ENCODE data around the gene TSHZ1. TPM values are rescaled to one million over a fixed set of nuclear protein-coding genes. Genes with fewer than 3 reads are reported as not detected.
"Not testable (repeated sequence)": the region's sequence is repeated elsewhere in the genome, so short reads cannot be mapped to it uniquely, and the experiment has no call there.

The TSHZ1 gene
- total RNA-seq, 1 donor from 2014 or later = 33.5 TPM

DNA sequence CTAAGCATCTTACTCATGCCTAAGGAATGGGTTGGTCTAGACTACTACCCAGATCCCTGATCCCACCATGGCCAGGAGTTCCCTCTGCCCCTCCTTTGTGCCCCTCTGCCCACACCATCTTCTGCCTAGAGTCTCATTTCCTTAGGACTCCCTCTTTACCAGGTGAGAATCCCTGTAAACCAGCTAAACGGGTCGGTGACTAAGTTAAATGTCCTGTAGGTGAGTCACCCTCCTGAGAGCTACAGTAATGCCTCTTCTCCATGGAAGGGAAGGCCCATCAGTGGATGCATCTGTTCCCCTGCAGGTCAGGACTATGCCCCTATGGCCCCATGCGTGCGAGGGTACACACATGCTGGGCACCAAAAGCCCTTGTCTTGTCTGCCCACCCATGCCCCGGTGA, 27.1 kb upstream of the TSHZ1 start:
- DNase-seq (ENCODE audit: extremely low read depth, low read depth, low spot score) = no peak

DNA sequence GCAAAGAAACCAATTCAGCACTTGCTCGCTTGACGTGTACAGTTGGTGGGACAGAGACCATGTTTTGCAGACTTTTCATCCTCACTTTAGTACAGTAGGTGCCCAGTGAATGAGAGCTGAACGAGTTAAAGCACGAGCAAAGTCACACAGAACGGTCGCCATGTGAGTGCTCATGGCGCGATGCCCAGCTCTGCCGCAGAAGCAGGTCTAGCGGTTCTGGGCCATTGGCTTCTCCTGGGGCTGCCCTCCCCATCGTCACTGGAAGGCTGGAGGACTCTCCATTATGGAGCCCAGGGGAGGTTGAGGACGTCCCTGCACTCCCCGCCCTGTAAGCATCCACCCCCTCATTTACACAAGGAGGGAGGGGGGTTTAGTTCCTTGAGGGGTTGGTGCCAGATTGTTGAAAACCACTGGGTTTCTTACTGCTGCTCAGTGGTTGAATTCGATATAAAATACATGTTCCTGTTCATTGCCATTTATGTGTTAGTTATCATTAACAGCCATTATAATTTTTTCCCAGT, 26.6 kb upstream of the TSHZ1 start:
- no peak for DNase-seq (ENCODE audit: extremely low read depth, low read depth, low spot score)

DNA sequence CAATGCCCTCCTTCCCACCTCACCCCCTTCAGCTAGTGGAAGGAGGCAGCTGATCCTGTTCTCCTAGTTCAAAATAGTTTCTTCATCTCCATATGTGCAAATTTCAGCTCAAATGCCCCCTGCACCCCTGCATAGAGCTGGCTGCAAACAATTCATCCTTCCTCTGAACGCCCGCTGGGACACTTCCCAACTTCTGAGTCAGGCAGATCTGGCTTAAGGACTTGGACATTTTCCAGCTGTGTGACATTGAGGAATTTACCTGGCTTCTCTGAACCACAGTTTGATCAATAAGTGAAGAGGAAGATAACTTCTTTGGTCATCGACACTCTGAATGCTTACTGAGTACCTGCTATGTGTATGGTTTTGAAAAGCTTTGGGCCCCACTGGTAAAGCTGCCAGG, 25.1 kb upstream of the TSHZ1 start:
- DNase-seq (ENCODE audit: extremely low read depth, low read depth, low spot score) = no peak

- not testable (repeated sequence) for DNase-seq (ENCODE audit: extremely low read depth, low read depth, low spot score)
Observed at GRCh38 chr18:75187702-75188101, 22.9 kb upstream of the TSHZ1 start.

DNA sequence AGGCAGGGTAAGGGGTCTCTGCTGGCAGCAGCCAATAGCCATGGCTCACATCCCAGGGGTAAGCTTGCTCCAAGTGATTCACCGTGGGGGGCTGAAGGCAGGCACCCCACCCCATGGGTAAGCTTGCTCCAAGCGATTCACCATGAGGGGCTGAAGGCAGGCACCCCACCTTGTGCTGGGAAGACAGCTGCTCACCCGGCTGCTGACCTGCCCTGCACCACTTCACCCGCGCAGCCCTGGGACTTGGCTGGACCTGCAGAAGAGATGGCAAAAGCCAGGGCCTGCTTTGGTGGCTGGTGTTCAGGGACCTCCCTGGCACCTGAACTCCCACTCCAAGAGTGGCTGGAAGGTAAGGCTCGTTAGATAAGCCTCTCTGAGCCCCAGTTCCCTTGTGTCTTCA, 20.9 kb upstream of the TSHZ1 start:
- no peak for DNase-seq (ENCODE audit: extremely low read depth, low read depth, low spot score)

GRCh38 chr18:75192899-75193298, 17.7 kb upstream of the TSHZ1 start:
- DNase-seq (ENCODE audit: extremely low read depth, low read depth, low spot score) = no peak

- DNase-seq (ENCODE audit: extremely low read depth, low read depth, low spot score) = no peak
Observed at GRCh38 chr18:75198036-75198435, 12.6 kb upstream of the TSHZ1 start.

DNA sequence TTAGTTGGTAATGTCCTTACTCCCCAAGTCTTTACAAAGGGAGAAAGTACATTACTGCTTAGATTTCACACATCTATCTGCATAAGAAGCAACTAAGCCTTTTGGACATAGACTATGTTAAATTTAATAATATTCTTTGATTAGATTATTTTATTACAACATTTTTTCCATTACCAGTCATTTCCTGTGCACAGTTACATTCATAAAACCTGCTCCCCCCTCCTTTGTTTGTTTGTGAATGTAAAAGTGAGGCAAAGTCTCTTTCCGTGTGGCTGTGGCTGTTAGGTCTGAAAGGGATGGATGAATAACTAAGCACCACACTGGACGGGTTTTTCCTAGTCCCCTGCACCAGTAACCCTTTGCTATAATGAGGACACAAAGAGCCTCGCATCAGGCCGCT, 11.3 kb upstream of the TSHZ1 start:
- no peak for DNase-seq (ENCODE audit: extremely low read depth, low read depth, low spot score)

DNA sequence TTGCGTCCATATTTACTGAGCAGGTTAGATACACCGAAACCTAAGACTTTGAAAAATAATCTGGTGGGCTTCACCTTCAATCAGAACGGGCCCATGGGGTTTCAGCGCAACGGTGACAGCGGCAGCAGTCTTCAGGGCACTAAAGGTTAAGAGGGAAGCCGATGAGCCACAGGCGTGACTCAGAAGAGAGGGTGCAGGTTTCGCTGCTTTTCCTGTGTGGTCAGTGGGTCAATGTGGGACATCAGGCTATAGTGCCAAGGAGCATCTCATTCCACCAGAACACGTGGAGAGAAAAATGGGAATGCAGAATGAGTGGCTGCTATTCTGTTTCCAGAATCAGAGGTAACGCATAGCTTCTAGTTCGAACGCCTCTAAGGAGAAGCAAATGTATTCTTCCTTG, 10.5 kb upstream of the TSHZ1 start:
- DNase-seq (ENCODE audit: extremely low read depth, low read depth, low spot score) = no peak

DNA sequence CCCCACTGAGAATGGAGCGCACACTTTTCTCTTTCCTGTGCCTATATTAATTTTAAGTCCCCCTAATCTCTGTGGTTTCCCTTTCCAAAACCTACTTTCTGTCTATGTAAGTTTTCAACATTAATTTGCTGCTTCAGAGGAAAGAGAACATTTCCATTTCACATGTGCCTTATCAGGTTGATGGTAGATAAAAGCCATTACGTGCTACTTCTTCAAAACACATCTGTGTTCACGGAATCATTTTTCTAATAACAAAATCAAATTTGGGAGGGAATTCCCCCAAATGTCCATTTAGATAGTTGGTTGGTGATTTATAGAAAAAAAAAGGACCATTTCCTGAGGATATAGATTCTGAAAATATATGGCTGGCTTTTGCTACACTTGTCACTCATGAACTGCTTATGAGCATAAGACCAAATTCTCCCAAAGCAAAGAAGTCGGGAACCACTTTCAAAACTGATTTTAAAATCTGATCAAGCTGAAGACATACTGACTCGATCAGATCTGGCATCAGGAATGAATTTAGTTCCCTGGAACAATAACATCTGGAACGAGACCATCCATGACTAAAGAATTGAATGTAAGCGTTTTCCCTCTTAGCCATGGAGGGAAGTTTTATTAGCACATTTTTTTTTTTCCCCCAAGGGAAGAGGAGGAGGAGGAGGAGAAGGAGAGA, 9.9 kb upstream of the TSHZ1 start:
- DNase-seq (ENCODE audit: extremely low read depth, low read depth, low spot score) = no peak

- DNase-seq (ENCODE audit: extremely low read depth, low read depth, low spot score) = no peak
Observed at GRCh38 chr18:75201282-75202270, 9.0 kb upstream of the TSHZ1 start.

GRCh38 chr18:75202696-75203365, 7.8 kb upstream of the TSHZ1 start:
- DNase-seq (ENCODE audit: extremely low read depth, low read depth, low spot score) = no peak

DNA sequence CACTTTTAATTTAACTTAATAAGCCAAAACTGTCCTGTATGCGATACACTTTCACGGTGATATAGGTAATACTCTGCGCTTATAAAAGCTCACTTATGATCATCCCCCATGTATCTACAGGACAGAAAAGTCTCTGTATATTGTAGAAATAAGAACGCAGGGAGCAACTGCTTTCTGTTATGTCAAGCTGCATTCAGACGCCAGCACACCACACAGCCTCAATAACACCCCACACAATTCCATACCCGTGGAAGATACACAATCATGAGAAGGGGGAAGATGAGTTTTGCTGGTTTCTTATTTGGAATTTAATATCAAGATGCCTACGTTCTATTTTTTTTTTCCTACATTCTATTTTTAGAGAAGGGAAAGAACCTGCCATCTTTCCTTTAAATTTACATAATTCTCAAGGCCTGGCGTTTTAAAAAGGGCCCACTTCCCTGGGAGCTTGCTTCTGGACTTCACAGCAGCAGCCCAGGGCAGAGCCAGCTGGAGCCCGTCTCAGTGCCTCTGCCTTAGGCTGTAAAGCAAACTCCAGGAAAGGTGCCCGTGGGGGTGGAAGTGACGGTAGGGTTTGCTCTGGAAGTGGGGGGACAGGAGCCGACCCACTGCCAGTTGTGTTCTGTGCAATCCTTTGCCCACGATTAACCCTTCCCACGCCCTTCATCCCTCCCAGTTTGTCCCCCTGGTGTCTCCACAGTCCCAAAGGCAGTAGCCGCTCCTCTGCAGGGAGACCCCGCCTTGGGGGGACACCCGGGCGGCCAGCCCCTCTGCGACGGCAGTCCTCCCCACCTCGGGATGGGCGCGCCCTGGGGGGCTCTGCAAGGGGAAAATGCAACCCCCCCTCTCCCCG, 7.0 kb upstream of the TSHZ1 start:
- DNase-seq (ENCODE audit: extremely low read depth, low read depth, low spot score) = no peak

- DNase-seq (ENCODE audit: extremely low read depth, low read depth, low spot score) = no peak
Observed at GRCh38 chr18:75204269-75204731, 6.3 kb upstream of the TSHZ1 start.

DNA sequence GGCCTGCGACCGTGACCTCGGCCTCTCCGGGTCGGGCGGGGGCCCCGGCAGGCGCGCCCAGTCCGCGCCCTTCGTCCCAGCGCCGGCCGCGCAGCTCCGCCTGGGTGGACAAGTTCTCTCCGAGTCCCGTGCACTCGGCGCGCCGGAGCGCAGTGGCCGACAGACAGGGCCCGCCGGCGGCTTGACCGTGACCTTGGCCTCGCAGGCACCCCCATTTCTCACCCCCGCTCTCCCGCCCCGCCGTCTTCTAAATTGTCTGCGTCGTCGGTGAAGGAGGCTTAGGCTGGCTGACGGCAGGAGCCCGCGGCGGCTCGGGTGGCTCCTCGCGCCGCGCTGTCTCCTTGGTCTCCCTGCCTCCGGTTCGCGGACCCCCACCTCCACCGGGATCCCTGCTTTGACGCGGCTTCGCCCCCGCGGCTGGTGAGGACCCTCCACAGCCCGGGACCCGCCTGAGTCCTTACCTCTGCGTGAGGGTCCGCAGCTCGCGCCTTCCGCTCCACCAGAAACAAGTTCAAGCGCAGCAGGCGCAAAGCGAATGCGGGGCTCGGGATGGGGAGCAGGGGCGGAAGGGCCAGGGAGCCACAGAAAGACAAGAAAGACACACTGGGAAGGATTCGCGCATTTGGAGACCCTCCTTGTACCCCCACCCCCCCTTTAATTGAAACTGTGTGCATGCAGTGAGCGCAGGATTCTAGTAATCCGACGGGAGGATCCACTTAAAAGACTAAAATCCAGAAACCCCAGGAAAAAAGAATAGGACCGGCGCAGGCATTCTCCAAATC, 5.7 kb upstream of the TSHZ1 start:
- no peak for DNase-seq (ENCODE audit: extremely low read depth, low read depth, low spot score)

- no peak for DNase-seq (ENCODE audit: extremely low read depth, low read depth, low spot score)
Observed at GRCh38 chr18:75205514-75206132, 5.0 kb upstream of the TSHZ1 start.

GRCh38 chr18:75206452-75207309, 3.9 kb upstream of the TSHZ1 start:
- no peak for DNase-seq (ENCODE audit: extremely low read depth, low read depth, low spot score)

Data from glomerular endothelial cell (primary cell).